Measurements from ENCODE around the gene RAB40C.

GRCh38 chr16:549544-550263 is 40.2 kb upstream of the RAB40C start:
- TF ChIP-seq, protein P1, sequence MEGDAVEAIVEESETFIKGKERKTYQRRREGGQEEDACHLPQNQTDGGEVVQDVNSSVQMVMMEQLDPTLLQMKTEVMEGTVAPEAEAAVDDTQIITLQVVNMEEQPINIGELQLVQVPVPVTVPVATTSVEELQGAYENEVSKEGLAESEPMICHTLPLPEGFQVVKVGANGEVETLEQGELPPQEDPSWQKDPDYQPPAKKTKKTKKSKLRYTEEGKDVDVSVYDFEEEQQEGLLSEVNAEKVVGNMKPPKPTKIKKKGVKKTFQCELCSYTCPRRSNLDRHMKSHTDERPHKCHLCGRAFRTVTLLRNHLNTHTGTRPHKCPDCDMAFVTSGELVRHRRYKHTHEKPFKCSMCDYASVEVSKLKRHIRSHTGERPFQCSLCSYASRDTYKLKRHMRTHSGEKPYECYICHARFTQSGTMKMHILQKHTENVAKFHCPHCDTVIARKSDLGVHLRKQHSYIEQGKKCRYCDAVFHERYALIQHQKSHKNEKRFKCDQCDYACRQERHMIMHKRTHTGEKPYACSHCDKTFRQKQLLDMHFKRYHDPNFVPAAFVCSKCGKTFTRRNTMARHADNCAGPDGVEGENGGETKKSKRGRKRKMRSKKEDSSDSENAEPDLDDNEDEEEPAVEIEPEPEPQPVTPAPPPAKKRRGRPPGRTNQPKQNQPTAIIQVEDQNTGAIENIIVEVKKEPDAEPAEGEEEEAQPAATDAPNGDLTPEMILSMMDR (IDR thresholded peaks at IDR 0.05; ENCODE audit: low read depth, low read length): peak; percentile 13; the same call in 1 of the 2 replicates
- TF ChIP-seq EZH2phosphoT487 (IDR thresholded peaks at IDR 0.05; ENCODE audit: low read depth): no peak
